Esophagus muscularis mucosa (tissue), 4 donors: ENCODE results near the gene SWT1.

Experiments used
- CTCF ChIP-seq, 3 experiments: fragments of 200-600 bp in 2 of 3; fragments of 450-650 bp in 1 of 3; sonication (generic) in 2 of 3; IDR thresholded peaks; one replicate each; pipeline ENCODE4 v1.5.1; 2017 to 2019; ENCODE audit warnings: antibody characterized with exemption in 3 of 3, mild to moderate bottlenecking in 2 of 3, moderate library complexity in 1 of 3
- EP300 ChIP-seq: sonication (generic); formaldehyde crosslinking; IDR thresholded peaks from one replicate; pipeline ENCODE4 v1.6.1; 2017; ENCODE audit warnings: antibody characterized with exemption
- POLR2A ChIP-seq: fragments of 450-650 bp; IDR thresholded peaks from one replicate; pipeline ENCODE4 v1.6.1; 2017; ENCODE audit warnings: antibody characterized with exemption, moderate library complexity, mild to moderate bottlenecking, low read depth
- POLR2AphosphoS5 ChIP-seq, 2 donors: sonication (generic); formaldehyde crosslinking; IDR thresholded peaks; one replicate each; pipeline ENCODE4 v1.6.1; 2017; ENCODE audit warnings: antibody characterized with exemption in 2 of 2

DNA sequence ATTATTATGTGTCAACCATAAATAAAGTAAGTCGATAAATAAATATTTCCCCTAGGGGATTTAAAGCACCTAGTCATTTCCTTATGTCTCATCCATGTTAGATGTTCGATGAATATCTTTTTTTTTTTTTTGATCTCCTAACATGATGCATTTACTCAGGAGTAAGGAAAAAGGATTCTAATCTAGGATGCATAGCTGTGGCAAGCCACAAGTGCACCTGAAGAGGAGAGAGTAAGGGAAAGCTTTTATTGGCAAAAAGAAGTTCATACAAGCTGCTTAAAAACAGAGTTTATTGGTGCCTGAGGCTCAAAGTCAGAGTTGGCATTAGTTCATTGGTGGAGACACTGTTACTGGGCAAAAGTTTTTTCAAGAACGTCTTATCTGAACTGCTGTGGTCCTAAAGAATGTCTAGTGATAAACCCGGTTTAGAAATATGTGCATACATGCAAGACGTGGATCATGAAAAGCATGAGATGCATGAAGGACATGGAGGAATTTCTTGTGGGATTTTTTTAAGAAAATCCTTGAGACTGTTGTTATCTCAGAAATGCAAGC lies 51.7 kb downstream of the SWT1 start:
- TF ChIP-seq EP300, result no peak
- TF ChIP-seq CTCF (IDR thresholded peaks at IDR 0.05), result no peak
- TF ChIP-seq POLR2A, result no peak
- TF ChIP-seq POLR2AphosphoS5 (IDR thresholded peaks at IDR 0.05), result no peak
